ENCODE results near the gene HAUS2.
"Not testable (repeated sequence)": the region's sequence is repeated elsewhere in the genome, so short reads cannot be mapped to it uniquely, and the experiment has no call there.

HAUS2 gene

GRCh38 chr15:42548249-42549031 is at the start of gene HAUS2, which contains the start of gene LRRC57:
HAUS2 (plus strand) TSS chr15:42548838; CDS start chr15:42548873, 35 bp downstream.
LRRC57 (minus strand) TSS chr15:42548793; CDS start chr15:42548434, 359 bp downstream.
- DNase-seq, result peak; percentile 92

DNA sequence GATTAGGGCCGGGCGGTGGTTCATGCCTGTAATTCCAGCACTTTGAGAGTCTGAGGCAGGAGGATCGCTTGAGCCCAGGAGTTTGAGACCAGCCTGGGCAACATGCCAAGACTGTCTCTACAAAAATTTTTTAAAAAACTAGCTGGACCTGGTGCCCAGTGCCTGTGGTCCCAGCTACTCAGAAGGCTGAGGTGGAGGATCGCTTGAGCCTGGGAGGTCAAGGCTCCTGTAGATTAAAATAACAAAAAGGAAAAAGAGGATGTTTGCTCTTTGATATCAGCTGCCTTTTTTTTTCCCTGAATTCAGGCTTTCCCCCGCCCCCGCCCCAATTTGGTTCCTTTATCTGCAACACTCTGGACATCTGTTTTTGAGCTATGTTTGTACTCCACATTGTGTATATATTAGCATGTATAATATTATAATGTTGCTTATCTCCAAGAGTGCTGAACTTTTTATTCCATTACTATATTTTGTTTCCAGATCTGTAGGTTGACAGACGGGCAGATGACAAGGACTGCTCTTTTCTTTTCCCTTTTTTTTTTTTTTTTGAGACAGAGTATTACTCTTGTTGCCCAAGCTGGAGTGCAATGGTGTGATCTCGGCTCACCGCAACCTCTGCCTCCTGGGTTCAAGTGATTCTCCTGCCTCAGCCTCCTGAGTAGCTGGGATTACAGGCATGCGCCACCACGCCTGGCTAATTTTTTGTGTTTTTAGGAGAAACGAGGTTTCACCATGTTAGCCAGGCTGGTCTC is 48.6 kb upstream of the HAUS2 start:
- no peak for DNase-seq

DNA sequence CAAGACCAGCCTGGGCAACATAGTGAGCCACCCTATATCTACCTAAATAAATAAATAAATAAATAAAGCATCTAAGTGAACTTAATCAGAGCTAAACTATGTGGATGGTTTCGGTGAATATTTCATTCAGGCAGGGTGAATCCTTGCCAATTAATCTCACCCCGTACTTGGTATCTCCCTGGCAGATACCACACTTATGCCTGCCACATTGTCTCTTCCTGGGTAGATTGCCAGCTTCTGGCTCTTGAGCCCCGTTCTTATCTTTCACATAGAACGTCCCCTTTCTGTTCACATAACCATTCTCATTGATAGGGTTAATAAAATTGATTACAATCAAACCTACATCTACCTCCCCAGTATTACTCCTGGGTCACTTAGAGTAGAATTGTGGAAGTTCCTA is 46.2 kb upstream of the HAUS2 start:
- no peak for DNase-seq

GRCh38 chr15:42503825-42504224 is 44.8 kb upstream of the HAUS2 start:
- no peak for DNase-seq

- DNase-seq, result no peak
These were observed 44.0 kb upstream of the HAUS2 start for GRCh38 chr15:42504631-42505030.

DNA sequence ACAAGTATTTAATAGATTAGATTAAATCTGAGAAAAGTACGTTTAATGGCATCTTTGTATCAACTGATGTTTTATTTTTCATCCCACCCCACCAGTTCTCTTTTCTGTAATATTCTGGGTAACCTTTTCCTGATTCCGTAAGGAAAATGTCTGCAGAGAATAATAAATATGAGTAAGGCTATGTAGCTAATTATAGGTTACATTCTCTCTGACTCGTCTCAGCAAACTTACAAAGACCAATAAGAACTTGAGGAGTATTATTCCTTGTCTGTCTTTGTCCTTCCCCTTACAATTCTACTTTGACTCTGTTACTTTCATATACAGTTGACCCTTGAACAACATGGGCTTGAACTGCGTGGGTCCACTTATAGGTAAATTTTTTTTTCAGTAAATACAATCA is 41.1 kb upstream of the HAUS2 start:
- DNase-seq, result no peak

GRCh38 chr15:42508263-42508690 is 40.4 kb upstream of the HAUS2 start:
- no peak for DNase-seq

GRCh38 chr15:42510258-42511006 is 38.2 kb upstream of the HAUS2 start:
- DNase-seq, result no peak

- DNase-seq, result no peak
These were observed 37.6 kb upstream of the HAUS2 start for GRCh38 chr15:42511007-42511391.

DNA sequence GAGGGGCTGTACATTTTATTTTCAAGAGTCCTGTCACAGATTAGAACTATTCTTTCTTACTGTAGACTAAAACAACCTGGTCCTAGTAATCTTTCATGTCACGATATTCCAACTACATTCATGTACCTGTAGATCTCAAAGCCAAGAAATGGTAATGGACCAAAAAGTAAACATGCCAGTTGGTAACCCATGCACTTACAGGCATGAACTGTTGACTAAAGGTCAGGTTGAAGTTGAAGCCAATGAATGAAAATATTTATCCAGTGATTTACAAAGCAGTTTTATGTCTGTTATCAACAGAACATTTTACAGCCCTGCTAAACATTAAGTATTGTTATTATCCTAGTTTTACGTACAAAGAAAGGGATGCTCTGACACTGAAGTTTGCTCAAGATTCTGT is 25.3 kb upstream of the HAUS2 start:
- no peak for DNase-seq

DNA sequence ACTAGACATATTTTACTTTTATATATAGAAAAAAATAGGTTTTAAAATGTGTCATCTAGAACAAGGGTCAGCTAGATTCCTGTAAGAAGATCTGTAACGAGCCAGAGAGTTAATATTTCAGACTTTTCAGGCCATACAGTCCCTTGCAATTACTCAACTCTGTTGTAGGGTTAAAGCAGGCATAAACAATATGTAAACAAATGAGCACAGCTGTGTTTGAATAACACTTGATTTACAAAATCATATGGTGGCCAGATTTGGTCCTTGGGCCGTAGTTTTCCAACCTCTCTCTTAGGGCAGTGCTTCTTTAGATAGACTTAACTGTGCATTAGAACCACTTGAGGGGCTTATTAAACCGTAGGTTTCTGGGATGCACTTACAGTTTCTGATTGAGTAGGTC is 19.7 kb upstream of the HAUS2 start:
- DNase-seq, result no peak

DNA sequence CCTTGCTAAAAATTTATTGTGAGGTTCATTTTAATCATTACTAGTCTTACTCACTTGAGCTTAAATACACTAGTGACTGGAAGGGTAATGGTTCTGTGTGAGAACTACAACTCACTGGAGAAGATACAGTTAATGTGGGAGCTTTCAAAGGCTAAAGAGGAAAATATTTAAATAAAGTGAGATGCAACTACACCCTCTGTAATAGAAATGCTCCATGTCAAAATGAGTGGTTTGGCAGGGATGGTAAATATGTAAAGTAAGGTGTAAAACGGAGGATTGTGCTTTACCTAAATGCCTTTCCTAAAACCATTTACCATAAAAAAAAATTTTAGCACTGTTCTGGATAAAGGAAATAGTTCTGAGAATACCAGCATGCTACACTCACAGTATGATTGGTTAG is 15.4 kb upstream of the HAUS2 start:
- no peak for DNase-seq

DNA sequence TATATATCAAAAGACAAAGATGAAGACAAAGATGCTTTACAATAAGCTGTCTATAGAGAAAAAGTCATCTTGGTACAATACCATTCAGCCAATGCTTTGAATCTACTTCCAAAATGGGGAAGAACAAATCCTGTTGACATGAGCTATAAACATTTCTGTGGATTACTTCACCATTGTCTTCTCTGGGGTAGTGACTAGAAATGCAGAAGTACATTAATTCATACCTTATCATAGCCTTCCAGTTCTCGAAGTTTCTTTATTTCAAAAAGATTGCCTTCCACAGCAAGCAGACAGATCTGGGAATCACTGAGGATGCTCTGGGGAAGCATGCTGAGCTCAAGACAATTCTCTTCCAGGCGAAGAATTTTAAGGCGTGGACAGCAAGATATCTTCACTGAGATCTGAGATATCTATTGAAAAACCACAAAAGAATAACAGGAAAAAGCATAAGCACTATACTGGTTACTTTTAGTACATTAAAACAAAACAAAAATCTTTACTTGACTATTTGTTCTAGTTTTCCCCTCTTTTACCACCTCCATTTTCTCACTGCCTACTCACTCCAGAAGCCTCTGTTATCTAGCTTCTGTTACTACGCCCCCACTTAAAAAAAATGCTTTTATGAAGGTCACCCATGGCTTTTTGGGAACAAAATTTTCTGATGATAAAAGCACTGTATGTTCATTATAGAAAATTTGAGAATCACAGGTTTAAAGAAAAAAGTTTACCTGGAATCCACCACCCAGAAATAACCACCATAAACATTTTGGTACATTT is 3.6 kb upstream of the HAUS2 start:
- no peak for DNase-seq

DNA sequence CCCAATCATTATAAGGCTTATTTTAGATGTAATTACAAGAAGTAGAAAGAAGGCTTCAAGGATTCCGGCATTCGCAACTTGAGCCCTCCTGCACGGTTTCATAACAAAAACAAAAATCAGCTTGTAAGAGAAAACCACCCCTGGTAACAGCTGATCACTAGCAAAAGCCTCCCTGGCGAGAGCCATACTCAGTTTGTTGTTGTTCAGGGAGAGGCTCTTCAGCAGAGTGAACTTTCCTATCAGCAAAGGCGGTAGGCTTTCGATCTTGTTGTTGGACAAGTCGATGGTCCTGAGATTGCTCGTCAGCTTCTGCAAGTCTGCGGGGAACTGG is 755 bp upstream of the HAUS2 start:
- DNase-seq, result no peak

DNA sequence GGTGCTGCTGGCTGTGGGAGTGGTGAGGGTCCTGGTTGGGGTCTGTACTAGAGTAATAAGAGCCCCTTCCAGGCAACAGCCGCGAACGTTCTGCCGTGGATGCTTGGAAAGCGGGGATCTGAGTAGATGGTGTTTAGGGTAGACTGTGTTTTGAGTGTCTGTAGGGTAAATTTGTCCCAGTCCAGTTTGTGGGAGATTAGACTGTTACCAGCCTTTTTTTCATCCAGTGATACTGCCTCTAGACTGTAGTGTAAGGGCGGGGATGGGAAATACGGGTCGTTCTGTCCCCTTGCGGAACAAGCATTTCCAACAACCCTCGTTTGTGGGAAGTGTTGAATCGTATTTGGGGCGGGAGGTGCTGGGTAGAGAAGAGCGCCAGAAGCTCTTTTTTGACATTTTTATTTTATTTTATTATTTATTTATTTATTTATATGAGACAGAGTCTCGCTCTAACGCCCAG is 424 bp downstream of the HAUS2 start:
- DNase-seq, result peak; percentile 26

DNA sequence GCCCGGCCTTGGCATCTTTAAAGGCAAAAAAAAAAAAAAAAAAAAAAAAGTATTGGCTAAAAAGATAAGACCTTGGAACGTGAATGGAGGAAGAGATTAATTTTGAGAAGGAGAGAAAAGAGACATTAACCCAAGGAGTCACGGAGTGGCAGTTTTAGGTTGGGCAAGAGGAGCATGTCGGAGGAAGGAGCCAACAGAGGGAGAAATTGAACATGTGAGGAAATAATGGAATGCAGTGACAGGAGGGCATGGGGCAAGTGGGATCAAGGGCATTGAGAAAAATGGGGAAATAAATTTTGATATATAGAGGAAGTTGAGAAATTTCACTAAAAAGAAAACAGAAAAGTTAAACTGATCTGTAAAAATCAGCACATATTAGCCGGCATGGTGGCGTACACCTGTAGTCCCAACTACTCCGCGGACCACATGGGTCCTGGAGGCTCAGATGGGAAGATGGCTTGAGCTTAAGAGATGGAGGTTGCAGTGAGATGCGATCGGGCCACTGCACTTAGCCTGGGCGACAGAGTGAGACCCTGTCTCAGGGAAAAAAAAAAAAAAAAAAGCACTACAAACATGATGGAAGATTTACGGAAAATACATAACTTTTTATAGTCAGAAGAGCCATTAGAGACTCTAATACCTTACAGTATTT is 1.2 kb downstream of the HAUS2 start:
- no peak for DNase-seq

DNA sequence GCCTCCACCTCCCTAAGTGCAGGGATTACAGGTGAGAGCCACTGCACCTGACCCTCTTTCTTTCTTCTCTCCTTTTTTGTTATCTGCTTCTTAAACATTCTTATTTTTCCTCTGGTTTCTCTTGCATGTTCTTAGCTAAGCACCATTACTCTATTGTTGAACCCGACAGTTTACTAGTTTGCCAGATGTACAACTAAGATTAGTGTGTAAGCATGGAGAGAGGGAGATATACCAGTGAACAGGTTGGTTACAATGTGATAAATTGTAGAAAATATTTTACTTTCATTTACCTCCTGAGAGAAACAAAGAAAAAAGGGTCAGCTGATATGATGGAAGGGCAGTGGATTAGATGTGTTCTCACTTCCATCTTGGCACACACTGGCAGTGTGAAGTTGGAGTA is 4.9 kb downstream of the HAUS2 start:
- no peak for DNase-seq

GRCh38 chr15:42556550-42557207 is 8.0 kb downstream of the HAUS2 start:
- DNase-seq, result not testable (repeated sequence)

- DNase-seq, result no peak
These were observed 10.1 kb downstream of the HAUS2 start for GRCh38 chr15:42558739-42559138.

DNA sequence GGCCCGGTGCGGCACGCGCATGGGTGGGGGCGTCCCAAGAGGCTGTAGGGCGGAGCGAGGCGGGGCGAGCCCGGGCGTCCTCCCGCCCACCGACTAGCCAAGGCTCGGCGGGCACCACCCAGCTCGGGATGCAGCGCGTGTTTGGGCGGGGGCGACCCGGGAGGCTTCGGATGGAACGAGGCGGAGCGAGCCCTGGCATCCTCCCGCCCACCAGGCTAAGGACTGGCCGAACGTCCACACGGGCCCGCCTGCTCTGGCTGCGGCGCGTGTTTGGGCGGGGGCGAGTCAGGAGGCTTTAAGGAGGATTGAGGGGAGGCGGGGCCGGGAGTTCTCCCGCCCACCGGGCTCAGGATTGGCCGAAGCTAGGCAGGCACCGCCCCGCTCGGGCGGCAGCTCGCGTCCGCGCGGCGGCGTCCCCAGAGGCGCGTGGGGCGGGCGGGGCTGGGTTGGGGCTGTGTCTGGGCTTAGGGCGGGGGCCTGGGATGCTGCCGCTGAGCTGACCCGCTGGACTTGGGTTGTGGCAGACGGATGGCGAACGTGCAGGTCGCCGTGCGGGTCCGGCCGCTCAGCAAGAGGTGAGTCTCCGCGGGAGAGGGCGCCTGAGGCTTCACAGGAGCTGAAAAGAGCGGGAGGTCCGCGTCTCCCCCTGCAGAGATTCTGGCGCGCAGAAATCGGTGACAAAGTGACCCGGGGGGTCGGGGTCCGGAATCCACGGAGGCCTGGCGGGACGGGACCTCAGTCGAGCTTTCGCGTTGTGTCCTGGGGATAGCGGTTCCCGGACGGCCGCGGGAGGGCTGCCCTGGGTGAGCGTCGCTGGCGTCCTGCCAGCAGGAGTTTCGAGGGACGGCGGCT is 26.8 kb downstream of the HAUS2 start, which contains the start of gene STARD9:
STARD9 (plus strand) TSS at position 419 of the 852 bp plus-strand sequence; CDS start at position 529, 110 bp downstream.
- DNase-seq, result peak; percentile 97

Measured in activated CD4-positive, alpha-beta T cell treated with anti-CD3 and anti-CD28 coated beads for 48 hours (primary cell).